Renal pelvis (tissue), 12 donors: ENCODE data around the gene PPIE. TPM values are rescaled to one million over a fixed set of nuclear protein-coding genes. Genes with fewer than 3 reads are reported as not detected.

Experiments
- DNase-seq: peaks from one replicate; pipeline ENCODE4 v3.0.0-alpha.2; 2013
- long read RNA-seq, 16 experiments: transcript quantifications; one replicate each; lab custom pipeline, GENCODE V29; 2026
- polyA plus RNA-seq, 3 donors: library from polyadenylated mRNA; unstranded; fragments of 120-200 nt; gene quantifications; one replicate each; pipeline ENCODE4 v1.2.1, GENCODE V29; 2013; ENCODE audit not compliant: insufficient read length in 3 of 3

Gene PPIE
- 10 to 100 TPM; 70.8 to 77.3 (median 75.7) TPM for polyA plus RNA-seq
- long read RNA-seq, donor 1, transcript PPIE-201 (10 exons, 1,277 nt): major isoform, 21 of 39 reads
- long read RNA-seq, donor 1, partial matches to known transcripts: 6 of 39 reads
- long read RNA-seq, donor 1, other reads (novel, unspliced or antisense): 5 of 39 reads
- long read RNA-seq, donor 2, transcript PPIE-201 (10 exons, 1,277 nt): major isoform, 24 of 30 reads
- long read RNA-seq, donor 2, partial matches to known transcripts: 0 of 30 reads
- long read RNA-seq, donor 2, other reads (novel, unspliced or antisense): 0 of 30 reads
- long read RNA-seq, donor 3, transcript PPIE-201 (10 exons, 1,277 nt): major isoform, 13 of 22 reads
- long read RNA-seq, donor 3, partial matches to known transcripts: 8 of 22 reads
- long read RNA-seq, donor 3, other reads (novel, unspliced or antisense): 0 of 22 reads
- long read RNA-seq, donor 4, transcript PPIE-201 (10 exons, 1,277 nt): major isoform, 28 of 80 reads
- long read RNA-seq, donor 4, transcript PPIE-203 (11 exons, 1,198 nt): minor isoform, 5 of 80 reads
- long read RNA-seq, donor 4, transcript PPIE-202 (10 exons, 1,079 nt): minor isoform, 10 of 80 reads
- long read RNA-seq, donor 4, partial matches to known transcripts: 36 of 80 reads
- long read RNA-seq, donor 4, other reads (novel, unspliced or antisense): 0 of 80 reads
- long read RNA-seq, donor 5, transcript PPIE-201 (10 exons, 1,277 nt): major isoform, 10 of 11 reads
- long read RNA-seq, donor 5, partial matches to known transcripts: 0 of 11 reads
- long read RNA-seq, donor 5, other reads (novel, unspliced or antisense): 0 of 11 reads
- long read RNA-seq, donor 6, transcript PPIE-201 (10 exons, 1,277 nt): major isoform, 20 of 41 reads
- long read RNA-seq, donor 6, partial matches to known transcripts: 12 of 41 reads
- long read RNA-seq, donor 6, other reads (novel, unspliced or antisense): 0 of 41 reads
- long read RNA-seq, donor 7, transcript PPIE-201 (10 exons, 1,277 nt): major isoform, 16 of 30 reads
- long read RNA-seq, donor 7, partial matches to known transcripts: 12 of 30 reads
- long read RNA-seq, donor 7, other reads (novel, unspliced or antisense): 0 of 30 reads
- long read RNA-seq, donor 8, transcript PPIE-201 (10 exons, 1,277 nt): major isoform, 6 of 8 reads
- long read RNA-seq, donor 8, partial matches to known transcripts: 0 of 8 reads
- long read RNA-seq, donor 8, other reads (novel, unspliced or antisense): 0 of 8 reads
- long read RNA-seq, donor 9, transcript PPIE-201 (10 exons, 1,277 nt): major isoform, 29 of 38 reads
- long read RNA-seq, donor 9, transcript PPIE-202 (10 exons, 1,079 nt): minor isoform, 5 of 38 reads
- long read RNA-seq, donor 9, partial matches to known transcripts: 0 of 38 reads
- long read RNA-seq, donor 9, other reads (novel, unspliced or antisense): 0 of 38 reads
- long read RNA-seq, donor 10, transcript PPIE-201 (10 exons, 1,277 nt): major isoform, 17 of 29 reads
- long read RNA-seq, donor 10, partial matches to known transcripts: 6 of 29 reads
- long read RNA-seq, donor 10, other reads (novel, unspliced or antisense): 0 of 29 reads
- long read RNA-seq, donor 11, transcript PPIE-201 (10 exons, 1,277 nt): major isoform, 5 of 7 reads
- long read RNA-seq, donor 11, partial matches to known transcripts: 0 of 7 reads
- long read RNA-seq, donor 11, other reads (novel, unspliced or antisense): 0 of 7 reads
- long read RNA-seq, donor 12, transcript PPIE-202 (10 exons, 1,079 nt): minor isoform, 8 of 36 reads
- long read RNA-seq, donor 12, transcript PPIE-201 (10 exons, 1,277 nt): major isoform, 21 of 36 reads
- long read RNA-seq, donor 12, partial matches to known transcripts: 0 of 36 reads
- long read RNA-seq, donor 12, other reads (novel, unspliced or antisense): 5 of 36 reads
- long read RNA-seq, donor 13, transcript PPIE-201 (10 exons, 1,277 nt): major isoform, 7 of 14 reads
- long read RNA-seq, donor 13, partial matches to known transcripts: 6 of 14 reads
- long read RNA-seq, donor 13, other reads (novel, unspliced or antisense): 0 of 14 reads
- long read RNA-seq, donor 14: 0 reads
- long read RNA-seq, donor 15, transcript PPIE-201 (10 exons, 1,277 nt): major isoform, 25 of 44 reads
- long read RNA-seq, donor 15, partial matches to known transcripts: 9 of 44 reads
- long read RNA-seq, donor 15, other reads (novel, unspliced or antisense): 5 of 44 reads
- long read RNA-seq, donor 16, transcript PPIE-202 (10 exons, 1,079 nt): minor isoform, 6 of 39 reads
- long read RNA-seq, donor 16, transcript PPIE-201 (10 exons, 1,277 nt): major isoform, 16 of 39 reads
- long read RNA-seq, donor 16, partial matches to known transcripts: 7 of 39 reads
- long read RNA-seq, donor 16, other reads (novel, unspliced or antisense): 7 of 39 reads

DNA sequence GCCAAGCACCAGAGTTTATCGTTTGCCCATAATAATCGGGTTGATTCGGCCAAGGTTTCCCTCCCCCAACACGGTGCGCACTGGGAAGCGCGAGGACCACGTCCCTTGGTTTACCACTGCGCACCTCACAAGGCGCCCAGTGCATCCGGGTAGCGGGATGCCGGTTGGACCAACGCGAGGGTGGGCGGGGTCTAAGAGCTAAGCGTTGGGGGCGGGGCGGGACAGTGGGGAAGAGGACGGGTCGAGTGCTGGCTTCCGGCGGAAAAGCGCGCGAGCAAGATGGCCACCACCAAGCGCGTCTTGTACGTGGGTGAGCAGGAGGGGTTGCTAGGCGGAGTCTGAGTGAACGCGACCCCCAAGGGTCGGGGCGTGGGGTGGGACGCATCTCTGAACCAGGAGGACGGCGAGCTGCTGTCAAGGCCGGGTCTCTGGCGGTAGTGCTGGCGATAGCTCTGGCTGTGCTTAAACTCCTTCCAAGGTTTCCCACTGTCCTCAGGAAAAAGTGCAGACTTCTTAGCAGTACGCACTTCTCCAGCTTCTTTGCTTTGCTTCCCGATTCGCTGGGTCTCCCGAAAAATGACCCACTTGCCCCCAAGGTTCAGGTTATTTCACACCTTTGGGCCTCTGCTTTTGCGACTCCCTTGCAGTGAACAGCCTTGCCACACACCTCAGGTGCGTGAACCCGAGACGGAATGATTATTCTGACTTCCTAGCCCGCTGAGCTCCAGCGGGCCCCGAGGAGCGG lies at the start of gene PPIE:
TSS of gene PPIE (plus strand) at position 261 of the 745 bp plus-strand sequence. CDS start at position 280, 19 bp downstream.
- peak; percentile 91 for DNase-seq

DNA sequence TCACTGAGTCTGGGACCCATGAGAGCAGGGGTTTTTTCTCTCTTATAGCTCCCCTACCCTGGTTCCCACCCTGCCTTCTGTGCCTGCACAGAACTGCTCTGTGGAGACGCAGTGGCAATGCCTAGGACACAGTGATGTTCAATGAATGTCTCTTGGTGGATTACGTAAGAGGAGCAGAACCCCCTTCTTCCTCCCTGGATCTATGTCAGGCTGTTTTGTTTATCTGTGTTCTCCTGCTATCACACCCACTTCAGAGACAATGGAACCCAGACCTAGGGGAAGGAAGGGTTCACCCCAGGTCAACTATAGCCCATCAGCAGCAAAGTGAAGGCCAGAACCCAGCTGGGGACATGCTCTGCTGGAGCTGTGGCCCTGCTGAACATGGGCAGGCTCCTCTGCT lies 49.5 kb upstream of the PPIE start:
- no peak for DNase-seq

DNA sequence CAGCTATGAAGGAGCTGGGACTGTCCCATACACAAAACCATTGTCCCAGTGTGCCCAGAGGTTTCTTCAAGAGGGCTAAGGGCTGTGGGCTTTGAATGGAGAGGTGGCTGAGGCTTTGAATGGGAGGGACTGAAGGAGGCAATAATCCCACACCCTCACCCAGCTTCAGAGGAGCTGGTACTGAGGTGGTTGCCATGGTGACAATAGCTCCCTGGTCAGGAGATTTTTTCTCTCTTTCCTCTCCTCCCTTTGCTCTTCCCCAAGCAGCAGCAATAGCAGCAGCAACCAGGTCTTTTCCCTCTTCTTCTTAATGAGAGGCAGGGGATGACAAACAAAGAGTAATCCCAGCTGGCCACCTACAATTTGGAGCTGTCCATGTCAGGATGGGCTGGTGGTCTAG lies 49.0 kb upstream of the PPIE start:
- no peak for DNase-seq

DNA sequence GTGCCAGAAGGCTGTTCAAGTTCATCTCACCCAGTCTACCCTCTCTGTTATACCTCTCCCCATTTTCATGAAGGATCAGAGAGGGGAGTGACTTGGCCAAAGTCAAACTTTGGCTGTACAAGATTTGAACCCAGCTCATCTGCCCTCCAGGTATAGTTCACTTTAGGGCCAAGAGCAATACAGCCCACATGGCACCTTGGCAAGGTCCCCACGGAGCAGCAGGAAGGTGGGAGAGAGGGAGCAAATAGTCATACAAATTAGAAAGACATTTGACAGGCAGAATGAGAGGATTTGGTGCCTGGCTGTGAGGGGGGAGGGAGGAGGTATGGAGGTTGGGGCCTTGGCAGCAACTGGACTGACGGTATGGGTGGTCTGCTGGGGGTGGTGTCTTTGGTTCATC lies 48.5 kb upstream of the PPIE start:
- DNase-seq: no peak

DNA sequence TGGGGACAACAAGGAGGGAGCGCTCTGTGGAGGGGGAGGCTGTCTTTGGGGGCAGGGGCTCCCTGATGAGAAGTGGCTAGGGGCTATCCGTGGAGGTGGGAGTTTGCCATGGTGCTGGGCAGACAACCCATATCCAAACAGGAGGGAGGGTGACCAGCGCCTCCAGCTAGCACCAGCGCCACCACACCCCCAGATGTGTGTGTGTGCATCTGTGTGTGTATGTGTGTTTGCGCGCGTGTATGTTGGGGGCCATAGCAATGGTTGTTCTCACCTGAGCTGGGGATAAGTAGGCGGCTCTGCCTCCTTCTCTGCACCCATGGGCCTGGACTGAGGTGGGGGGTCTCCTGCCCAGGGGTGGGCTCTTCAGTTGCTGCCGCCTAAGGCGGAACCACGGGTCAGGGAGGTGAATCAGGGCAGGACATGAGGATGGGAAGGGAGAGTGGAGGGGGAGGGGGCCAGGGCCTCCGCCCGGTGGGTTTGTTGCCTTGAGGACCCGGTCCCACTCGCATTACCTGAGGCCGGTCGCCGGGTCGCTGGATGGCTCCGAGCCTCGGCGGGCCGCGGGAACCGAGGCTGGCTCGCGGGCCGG lies 47.8 kb upstream of the PPIE start:
- no peak for DNase-seq

DNA sequence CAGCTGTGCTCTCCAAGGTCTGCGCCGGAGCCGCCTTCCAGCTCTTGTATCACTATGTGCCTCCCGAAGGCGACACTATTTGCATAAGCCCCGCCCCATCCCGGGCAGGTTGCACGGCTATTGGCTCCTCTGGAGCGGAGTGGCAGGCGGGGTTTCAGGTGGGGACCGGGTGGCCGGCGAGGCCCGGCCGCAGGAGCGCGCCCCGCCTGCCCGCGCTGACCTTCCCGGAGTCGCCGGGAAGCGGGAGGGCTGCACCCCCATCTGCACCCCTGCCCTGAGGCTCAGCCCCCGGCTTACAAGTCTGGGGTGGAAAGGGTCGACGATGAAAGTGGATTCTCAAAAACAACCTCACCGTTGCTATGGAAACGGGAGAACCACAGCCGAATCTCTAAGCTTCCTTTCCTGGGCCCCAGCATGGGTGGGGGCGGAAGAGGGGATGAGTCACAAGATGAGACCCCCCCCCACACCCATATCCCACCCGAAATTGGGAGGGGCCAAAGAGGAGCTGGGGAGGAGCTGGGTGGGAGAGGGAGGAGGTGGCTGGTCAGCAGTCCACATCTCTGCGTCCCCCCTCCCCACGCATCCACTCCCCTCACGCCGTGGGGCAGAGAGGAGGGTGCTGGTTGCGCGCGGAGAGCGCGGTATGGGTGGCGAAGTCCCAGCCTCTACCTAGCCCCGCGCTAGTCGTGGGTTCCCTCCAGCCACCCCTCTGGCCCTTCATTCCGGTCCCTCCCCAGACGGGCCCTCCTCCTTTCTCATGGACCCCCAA lies 47.1 kb upstream of the PPIE start, which contains the start of gene HPCAL4:
TSS of gene HPCAL4 (minus strand) at position 51 of the 769 bp plus-strand sequence. CDS start 6,830 bp downstream, outside the sequence.
- DNase-seq: peak; percentile 91

DNA sequence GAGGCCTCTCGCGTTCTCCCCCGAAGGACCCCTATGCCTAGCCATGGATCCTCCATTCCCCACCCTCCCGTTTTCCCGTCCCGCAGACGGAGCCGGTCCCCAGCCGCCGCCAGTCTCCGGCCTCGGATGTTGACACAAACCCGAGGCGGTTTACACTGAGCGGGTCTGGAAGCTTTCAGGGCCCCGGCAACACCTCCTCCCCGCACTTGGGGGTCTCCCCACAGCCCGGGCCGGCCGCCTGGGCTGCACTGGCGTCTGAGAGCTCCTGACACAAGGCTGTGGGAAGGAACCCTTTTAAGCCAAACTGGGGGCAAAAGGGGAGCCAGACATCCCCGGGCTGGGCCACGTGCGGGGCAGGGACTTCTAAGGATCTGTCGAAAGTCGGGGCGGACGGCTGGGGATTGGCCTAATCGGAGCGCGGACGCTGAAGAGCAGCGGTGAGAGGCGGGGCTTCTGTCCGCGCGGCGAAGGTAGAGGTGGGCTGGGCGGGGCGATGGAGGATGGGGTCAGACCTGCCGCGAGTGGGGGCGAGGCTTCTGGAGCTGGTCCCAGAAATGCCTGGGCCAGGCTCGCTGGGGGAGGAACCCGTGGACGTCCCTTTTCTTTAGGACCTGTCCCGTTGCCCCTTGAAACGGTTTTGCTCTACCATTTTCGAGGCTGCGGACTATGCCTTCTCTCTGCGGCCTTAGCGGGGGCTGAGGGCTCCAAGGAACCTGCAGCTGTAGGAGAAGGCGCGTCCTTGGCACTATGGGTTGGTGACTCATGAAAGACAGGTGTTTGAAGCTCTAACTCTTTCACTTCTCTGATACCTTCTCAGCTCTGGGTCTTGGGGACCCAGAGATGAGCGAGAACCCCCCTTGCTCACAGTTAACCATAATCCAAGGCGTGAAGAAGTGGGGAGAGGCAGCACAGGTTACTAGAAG lies 46.3 kb upstream of the PPIE start:
- DNase-seq: no peak

DNA sequence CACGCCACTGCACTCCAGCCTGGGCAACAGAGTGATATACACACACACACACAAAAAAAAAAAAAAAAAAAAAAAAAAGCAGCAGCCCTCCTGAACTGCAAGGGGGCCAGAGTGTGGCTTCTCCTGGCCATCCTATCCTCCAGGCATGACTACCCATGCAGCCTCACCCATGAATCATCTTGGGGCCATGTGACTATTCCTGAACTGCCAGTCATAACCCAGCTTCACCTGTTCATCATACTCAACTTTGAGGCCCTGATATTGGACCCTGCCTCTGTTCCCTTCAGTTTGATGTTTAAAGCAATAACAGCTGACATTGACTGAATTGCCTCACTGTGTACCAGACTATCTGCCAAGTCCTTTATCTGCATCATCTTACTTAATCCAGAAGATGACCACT lies 44.7 kb upstream of the PPIE start:
- no peak for DNase-seq

DNA sequence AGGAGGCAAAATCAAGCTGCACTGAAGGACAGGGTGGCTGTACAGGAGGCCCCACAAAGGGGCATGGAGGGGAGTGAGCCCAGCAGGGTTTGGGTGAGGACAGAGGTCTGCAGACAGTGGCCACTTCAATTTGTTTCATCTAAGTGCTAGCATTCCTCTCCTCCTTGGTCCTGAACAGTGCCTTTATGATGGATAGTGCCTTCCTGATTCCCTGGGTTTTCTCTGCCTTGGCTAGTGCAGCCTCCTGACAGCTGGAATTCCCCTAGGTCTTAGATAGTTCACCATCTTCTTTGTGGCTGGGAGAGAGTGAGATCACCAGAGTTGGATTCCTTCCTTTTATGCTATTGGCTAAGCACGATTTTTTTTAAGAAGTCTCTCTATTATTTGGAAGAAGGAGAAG lies 43.7 kb upstream of the PPIE start:
- no peak for DNase-seq

DNA sequence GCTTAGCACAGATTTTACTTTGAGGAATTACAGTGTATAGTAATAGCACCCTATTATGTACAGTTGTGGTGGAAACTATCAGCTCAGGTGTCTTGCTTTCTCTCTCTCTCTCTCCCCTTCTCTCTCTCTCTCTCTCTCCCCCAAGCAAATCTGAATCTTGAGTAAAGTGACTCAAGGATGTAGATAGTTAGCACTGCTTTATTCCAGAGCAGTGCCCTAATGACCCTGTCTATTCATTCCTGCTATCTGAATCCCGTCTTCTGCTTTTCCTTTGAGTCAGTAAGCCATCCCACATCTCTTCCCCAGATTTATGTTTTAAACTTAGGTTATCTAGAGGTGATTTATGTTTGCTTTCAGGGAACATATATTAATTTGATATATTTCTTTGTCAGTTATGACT lies 42.2 kb upstream of the PPIE start:
- DNase-seq: no peak

DNA sequence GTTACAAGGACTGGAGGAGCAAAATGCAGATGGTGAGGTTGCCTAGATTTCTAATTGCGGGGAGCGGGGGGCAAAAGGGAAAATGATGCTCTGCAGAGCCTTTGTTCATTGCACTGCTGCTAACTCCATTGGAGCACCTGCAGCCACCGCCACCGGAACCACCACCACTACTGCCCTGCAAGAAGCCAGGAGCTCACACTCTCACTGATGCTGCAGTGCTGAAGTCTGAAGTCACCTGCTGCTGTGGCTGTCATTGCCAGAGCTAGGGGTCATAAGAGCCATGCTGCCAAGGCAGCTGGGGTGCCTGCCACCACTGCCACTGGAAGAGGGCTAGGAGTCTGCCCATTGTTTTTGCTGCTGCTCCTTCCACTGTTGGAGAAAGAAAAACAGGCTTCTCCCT lies 40.1 kb upstream of the PPIE start:
- no peak for DNase-seq

DNA sequence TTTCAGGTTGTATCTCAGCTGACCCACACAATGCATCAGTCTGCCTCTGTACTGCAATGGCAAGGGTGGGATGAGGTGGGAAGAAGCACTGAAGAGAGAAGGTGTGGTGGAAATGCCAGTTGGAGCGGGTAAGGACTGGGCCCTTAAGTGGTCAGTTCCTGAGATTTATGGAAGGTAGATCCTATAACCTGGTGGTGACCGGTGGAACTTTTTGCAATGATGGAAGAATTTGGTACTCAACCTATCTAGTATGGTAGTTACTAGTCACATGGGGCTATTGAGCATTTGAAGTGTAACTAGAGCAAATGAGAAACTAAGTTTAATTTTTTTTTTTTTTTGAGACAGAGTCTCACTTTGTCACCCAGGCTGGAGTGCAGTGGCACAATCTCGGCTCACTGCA lies 39.3 kb upstream of the PPIE start:
- no peak for DNase-seq

DNA sequence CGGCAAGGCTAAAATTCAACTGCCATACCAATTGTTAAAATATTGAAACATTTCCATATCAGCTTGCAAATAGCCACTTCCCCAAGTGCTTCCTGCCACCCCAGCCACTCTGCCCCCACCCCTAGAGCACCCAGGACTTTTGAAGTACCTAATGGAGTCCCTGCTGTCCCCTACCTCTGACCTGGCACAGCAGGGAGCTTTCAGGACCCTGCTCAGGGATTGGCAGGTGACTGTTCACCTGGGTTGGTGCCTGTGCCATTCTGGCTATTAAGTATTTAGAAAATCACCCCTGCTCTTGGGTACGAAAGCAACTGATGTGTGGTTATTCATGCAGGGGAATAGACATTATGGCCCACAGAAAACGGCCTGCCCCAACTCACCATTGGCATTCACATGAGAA lies 38.3 kb upstream of the PPIE start:
- DNase-seq: no peak

DNA sequence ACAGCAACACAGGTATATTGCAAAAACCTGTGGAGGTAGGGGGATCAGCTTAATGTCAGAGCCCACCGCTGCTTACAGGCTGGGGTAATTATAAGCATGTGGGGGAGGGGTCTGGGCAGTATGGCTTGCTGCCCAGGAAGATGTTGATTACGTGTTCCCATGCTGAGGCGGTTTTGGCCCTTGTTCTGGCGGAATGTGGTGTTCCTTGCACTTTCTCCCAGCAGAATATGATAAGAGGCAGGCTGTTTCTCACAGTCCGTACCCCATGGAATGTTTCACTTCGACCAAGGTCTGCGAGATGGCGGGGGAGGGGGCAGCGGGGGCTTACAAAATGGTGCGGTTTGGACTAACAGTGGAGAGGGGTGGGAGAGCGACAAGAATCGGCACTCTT lies 37.6 kb upstream of the PPIE start:
- DNase-seq: no peak

DNA sequence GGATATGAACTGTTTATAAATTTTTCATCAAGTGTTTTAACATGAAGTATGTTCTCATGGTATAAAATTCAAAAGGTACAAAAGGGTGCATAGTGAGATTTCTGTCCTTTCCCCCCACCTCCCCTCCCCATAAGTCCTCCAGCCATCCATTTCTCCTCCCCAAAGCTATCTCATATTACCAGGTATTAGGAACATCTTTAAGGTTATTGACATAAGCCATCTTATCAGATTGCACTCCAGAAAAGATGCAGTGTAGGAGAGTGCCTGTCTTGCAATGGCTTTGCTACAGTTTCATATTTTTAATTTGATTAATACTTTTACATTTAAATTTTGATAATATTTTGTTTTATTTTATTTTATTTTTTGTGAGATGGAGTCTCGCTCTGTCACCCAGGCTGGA lies 33.9 kb upstream of the PPIE start:
- DNase-seq: no peak

DNA sequence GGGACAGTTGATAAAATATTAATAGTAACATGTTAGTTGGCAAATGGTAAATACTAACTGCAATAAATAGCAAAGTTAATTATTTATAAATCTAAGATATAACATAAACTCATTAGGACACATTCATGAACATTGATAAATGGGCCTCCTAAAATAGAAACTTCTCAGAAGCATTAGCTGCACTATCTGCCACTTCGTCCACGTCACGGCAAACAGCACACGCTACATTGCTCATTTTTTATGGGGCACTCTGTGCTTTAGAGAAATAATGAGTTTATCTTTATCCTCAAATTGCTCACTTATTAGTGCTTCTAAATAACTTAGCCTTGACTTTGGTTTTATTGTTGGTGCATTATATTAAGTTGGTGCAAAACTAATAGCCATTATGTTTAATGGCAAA lies 31.2 kb upstream of the PPIE start:
- DNase-seq: no peak
